C4-2B (cell line): ENCODE measurements around the gene MRPS10.

ENCODE experiments used
- H3K27ac ChIP-seq: fragments of 450-650 bp; 2 replicates; pipeline ENCODE4 v1.5.1; 2017
- CTCF ChIP-seq: fragments of 450-650 bp; conservative IDR thresholded peaks from 2 replicates; pipeline ENCODE4 v1.5.1; 2017; ENCODE audit warnings: mild to moderate bottlenecking
- ZFX ChIP-seq: fragments of 450-650 bp; IDR thresholded peaks from 2 replicates; pipeline ENCODE4 v1.6.1; 2017

The MRPS10 gene

GRCh38 chr6:42227173-42227850 is 9.7 kb upstream of the MRPS10 start:
- no peak overlapping the region for H3K27ac ChIP-seq
- TF ChIP-seq CTCF (no peak), ZFX (no peak)

GRCh38 chr6:42226645-42227143 is 9.0 kb upstream of the MRPS10 start:
- no peak for TF ChIP-seq ZFX
- H3K27ac ChIP-seq, result no peak overlapping the region

- no peak for TF ChIP-seq ZFX
- no peak for TF ChIP-seq CTCF
- H3K27ac ChIP-seq, result no peak overlapping the region
Observed at GRCh38 chr6:42226161-42226611, 8.5 kb upstream of the MRPS10 start.

GRCh38 chr6:42225419-42225818 is 7.8 kb upstream of the MRPS10 start:
- TF ChIP-seq CTCF, result no peak
- no peak for TF ChIP-seq ZFX
- no peak overlapping the region for H3K27ac ChIP-seq

GRCh38 chr6:42225029-42225339 is 7.3 kb upstream of the MRPS10 start:
- TF ChIP-seq ZFX, result no peak
- TF ChIP-seq CTCF, result no peak
- H3K27ac ChIP-seq, result no peak overlapping the region

- no peak overlapping the region for H3K27ac ChIP-seq
- no peak for TF ChIP-seq ZFX
Observed at GRCh38 chr6:42224222-42225028, 6.8 kb upstream of the MRPS10 start.

GRCh38 chr6:42222448-42222847 is 4.8 kb upstream of the MRPS10 start:
- TF ChIP-seq CTCF (no peak), ZFX (no peak)
- H3K27ac ChIP-seq, result no peak overlapping the region

- H3K27ac ChIP-seq, result no peak overlapping the region
- no peak for TF ChIP-seq ZFX
- no peak for TF ChIP-seq CTCF
Observed at GRCh38 chr6:42221546-42221945, 3.9 kb upstream of the MRPS10 start.
